Heart left ventricle (tissue), 16 donors: ENCODE measurements around the gene NTF3. TPM values are rescaled to one million over a fixed set of nuclear protein-coding genes. Genes with fewer than 3 reads are reported as not detected.

Source experiments
- ATAC-seq, 4 donors: fragments of 200-7000 bp; cut with Tn5 transposase; one replicate each; pipeline ENCODE4 v1.9.1; 2020 to 2022; ENCODE audit warnings: moderate library complexity in 4 of 4, mild to moderate bottlenecking in 3 of 4, moderate number of reproducible peaks in 1 of 4
- DNase-seq, 5 donors: peaks; one replicate each; pipeline ENCODE4 v3.0.0-alpha.2; 2020
- H3K27ac ChIP-seq, 12 donors: fragments of 200-600 bp; sonication (generic) in 4 of 12; one replicate each; pipeline versions ENCODE4 v1.5.0 to v1.8.0; 2016 to 2022; ENCODE audit warnings: mild to moderate bottlenecking in 2 of 12
- H3K27me3 ChIP-seq, 9 donors: fragments of 200-600 bp; sonication (generic) in 2 of 9; one replicate each; pipeline versions ENCODE4 v1.5.1 to v1.8.0; 2016 to 2022; ENCODE audit warnings: mild to moderate bottlenecking in 3 of 9
- H3K36me3 ChIP-seq, 9 donors: fragments of 200-600 bp; sonication (generic) in 2 of 9; one replicate each; pipeline versions ENCODE4 v1.5.0 to v1.8.0; 2018 to 2022; ENCODE audit warnings: mild to moderate bottlenecking in 2 of 9
- H3K4me1 ChIP-seq, 12 donors: fragments of 200-600 bp; sonication (generic) in 4 of 12; one replicate each; pipeline versions ENCODE4 v1.5.0 to v1.8.0; 2016 to 2022; ENCODE audit warnings: mild to moderate bottlenecking in 3 of 12
- H3K4me3 ChIP-seq, 12 donors: fragments of 200-600 bp; sonication (generic) in 4 of 12; one replicate each; pipeline versions ENCODE4 v1.5.0 to v1.8.0; 2017 to 2022; ENCODE audit warnings: mild to moderate bottlenecking in 9 of 12, moderate library complexity in 4 of 12
- H3K9me3 ChIP-seq, 12 donors: fragments of 200-600 bp; sonication (generic) in 4 of 12; one replicate each; pipeline versions ENCODE4 v1.5.0 to v1.8.0; 2016 to 2022; ENCODE audit warnings: mild to moderate bottlenecking in 1 of 12
- POLR2A ChIP-seq, 2 donors: fragments of 450-650 bp; IDR thresholded peaks; one replicate each; pipeline ENCODE4 v1.6.1; 2017; ENCODE audit warnings: antibody characterized with exemption in 2 of 2, mild to moderate bottlenecking in 2 of 2, moderate library complexity in 2 of 2
- WGBS, 4 donors: extraction: QIAGEN DNeasy Blood & Tissue Kit in 2 of 4; methylation state at CpG; one replicate each; pipeline versions ENCODE4 v1.1.5 to v1.1.7; 2013 to 2018; 5-methylcytosine and 5-hydroxymethylcytosine counted together
- intact Hi-C, 10 donors: fragments of 100-400 bp; cut with DNase I; formaldehyde crosslinking; loops; one replicate each; pipeline versions ENCODE4 v1.11.1 to v1.14.2; 2022
- polyA plus RNA-seq, 2 donors: library from polyadenylated mRNA; stranded (reverse); fragments of 200-250 nt; gene quantifications; one replicate each; pipeline ENCODE4 v1.2.3, GENCODE V29; 2013
- total RNA-seq, 9 donors: library from RNA; depleted of rRNA in 2 of 9; stranded (reverse); fragments of >200 nt in 2 of 9; fragmentation: NEBNext Ultra II Directional in 3 of 9; extraction: Animal tissue kit (Norgen Biotek cat#: 25700) in 3 of 9; gene quantifications; one replicate each; pipeline versions ENCODE4 v1.1.0 to v1.2.4, GENCODE V29; 2016 to 2023
- TF ChIP-seq, protein P1 (sequence below), 12 donors: fragments of 200-600 bp; sonication (generic) in 4 of 12; IDR thresholded peaks; one replicate each; pipeline versions ENCODE4 v1.5.0 to v1.8.0; 2018 to 2022; ENCODE audit warnings: antibody characterized with exemption in 12 of 12, mild to moderate bottlenecking in 5 of 12
- donor health status: ischemic (EF 13 %, LVEDD 7.1; RV severe dilation, severe dysfunction).
- donor health status: healthy with polysubstance abuse.
- donor health status: DM: no; HTN: yes; CAD: no.
- donor health status: DM: no; HTN: no; CAD: no.
- donor health status: ischemic (EF 25% LVEDD 6.9; RV normal size, moderate dysfunction).
- donor health status: ischemic (EF 25% LVEDD 5.7; RV mildly dilated, moderate dysfunction).
- donor health status: healthy.
- donor health status: DM: yes; HTN: yes; CAD: no.
- donor health status: ischemic (EF 35%, LVEDD 5.7; RV mildly dilated, moderate dysfunction).
- donor health status: nonischemic (EF 11% LVEDD 7.7; RV severe dilation, severe dysfunction).
- donor health status: DM: yes; HTN: yes; CAD: no.
- donor health status: PGD.
- donor health status: ischemic (EF 29% LVEDD 5.4; RV normal size, mild dysfunction).
- donor health status: nonischemic (EF 23%, LVEDD 6.1; RV moderate dilation, normal function).

The NTF3 gene
- total and polyA plus RNA-seq, 11 donors, result 0.26 to 1.7 (median 0.63) TPM

DNA sequence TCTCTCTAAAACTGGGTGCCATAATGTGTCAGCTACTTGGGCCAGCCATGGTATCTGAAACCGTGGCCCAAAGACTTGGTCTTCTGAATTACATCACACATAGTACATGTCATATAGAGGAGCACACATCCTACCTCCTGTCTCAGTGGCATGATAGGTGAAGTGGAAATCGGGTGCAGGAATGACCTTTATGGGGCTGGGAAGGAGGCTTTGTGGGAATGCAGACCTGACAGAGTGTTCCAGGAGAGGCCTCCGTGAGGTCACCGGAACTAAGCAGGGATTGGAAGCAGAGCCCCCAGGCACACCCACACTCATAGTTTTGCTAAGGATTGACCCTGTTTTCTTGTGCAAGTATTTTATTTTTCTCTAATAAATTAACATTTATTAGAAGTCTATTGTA, 82.6 kb downstream of the NTF3 start:
- no peaks in the 10 kb centered on the region for H3K36me3 ChIP-seq
- intact Hi-C loops, result loop anchor here in 2 of 10 donors (5.0 to 10.0 kb wide), 2 partner anchors 87 to 90 kb away; no protein-coding TSS in a partner anchor
- DNase-seq, result no peak
- no peak for TF ChIP-seq POLR2A (IDR thresholded peaks at IDR 0.05)
- TF ChIP-seq, protein P1, sequence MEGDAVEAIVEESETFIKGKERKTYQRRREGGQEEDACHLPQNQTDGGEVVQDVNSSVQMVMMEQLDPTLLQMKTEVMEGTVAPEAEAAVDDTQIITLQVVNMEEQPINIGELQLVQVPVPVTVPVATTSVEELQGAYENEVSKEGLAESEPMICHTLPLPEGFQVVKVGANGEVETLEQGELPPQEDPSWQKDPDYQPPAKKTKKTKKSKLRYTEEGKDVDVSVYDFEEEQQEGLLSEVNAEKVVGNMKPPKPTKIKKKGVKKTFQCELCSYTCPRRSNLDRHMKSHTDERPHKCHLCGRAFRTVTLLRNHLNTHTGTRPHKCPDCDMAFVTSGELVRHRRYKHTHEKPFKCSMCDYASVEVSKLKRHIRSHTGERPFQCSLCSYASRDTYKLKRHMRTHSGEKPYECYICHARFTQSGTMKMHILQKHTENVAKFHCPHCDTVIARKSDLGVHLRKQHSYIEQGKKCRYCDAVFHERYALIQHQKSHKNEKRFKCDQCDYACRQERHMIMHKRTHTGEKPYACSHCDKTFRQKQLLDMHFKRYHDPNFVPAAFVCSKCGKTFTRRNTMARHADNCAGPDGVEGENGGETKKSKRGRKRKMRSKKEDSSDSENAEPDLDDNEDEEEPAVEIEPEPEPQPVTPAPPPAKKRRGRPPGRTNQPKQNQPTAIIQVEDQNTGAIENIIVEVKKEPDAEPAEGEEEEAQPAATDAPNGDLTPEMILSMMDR (IDR thresholded peaks at IDR 0.05), result no peak
- H3K4me3 ChIP-seq, result no peak overlapping the region
- no peak for ATAC-seq
- H3K9me3 ChIP-seq, result no peaks in the 10 kb centered on the region
- H3K27me3 ChIP-seq, result peaks cover 0 to 8% (median 0%) of the 10 kb centered on the region in 9 donors
- no peak overlapping the region for H3K27ac ChIP-seq
- 93 to 95% (median 94%) methylated on average over 4 of the region's 4 CpGs for WGBS, 4 donors
- peaks cover 0 to 16% (median 6%) of the 10 kb centered on the region in 12 donors for H3K4me1 ChIP-seq

DNA sequence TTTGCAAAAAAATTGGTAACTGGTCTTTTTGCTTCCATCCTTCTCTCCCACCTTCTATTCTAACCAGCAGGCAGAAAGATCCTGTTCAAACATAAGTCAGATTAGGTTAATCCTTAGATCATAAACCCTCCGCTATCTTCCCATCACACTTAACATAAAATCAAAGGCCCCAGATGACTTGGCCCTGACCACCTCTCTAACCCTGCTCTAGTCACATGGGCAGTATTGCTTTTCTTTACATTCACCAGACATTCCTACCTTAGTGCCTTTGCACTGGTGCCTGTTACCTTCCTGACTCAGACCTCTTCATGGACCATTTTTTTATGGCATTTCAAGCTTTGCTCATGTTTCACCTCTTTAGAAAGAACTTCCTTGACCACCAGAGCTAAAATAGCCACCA, 83.5 kb downstream of the NTF3 start:
- ATAC-seq, result no peak
- Histone ChIP-seq H3K9me3 (no peaks in the 10 kb centered on the region), H3K4me3 (no peak overlapping the region), H3K27me3 (peaks cover 0 to 8% (median 0%) of the 10 kb centered on the region in 9 donors), H3K36me3 (no peaks in the 10 kb centered on the region), H3K4me1 (peaks cover 0 to 12% (median 3%) of the 10 kb centered on the region in 12 donors), H3K27ac (no peak overlapping the region)
- WGBS, 4 donors, result 95 to 100% (median 96%) methylated on average over 1 of the region's 1 CpG
- intact Hi-C loops, result loop anchor here in 1 of 10 donors (10.0 kb wide), 1 partner anchor 91 kb away; no protein-coding TSS in a partner anchor
- DNase-seq, result no peak
- no peak for TF ChIP-seq POLR2A (IDR thresholded peaks at IDR 0.05)
- TF ChIP-seq, protein P1 (IDR thresholded peaks at IDR 0.05), result no peak

DNA sequence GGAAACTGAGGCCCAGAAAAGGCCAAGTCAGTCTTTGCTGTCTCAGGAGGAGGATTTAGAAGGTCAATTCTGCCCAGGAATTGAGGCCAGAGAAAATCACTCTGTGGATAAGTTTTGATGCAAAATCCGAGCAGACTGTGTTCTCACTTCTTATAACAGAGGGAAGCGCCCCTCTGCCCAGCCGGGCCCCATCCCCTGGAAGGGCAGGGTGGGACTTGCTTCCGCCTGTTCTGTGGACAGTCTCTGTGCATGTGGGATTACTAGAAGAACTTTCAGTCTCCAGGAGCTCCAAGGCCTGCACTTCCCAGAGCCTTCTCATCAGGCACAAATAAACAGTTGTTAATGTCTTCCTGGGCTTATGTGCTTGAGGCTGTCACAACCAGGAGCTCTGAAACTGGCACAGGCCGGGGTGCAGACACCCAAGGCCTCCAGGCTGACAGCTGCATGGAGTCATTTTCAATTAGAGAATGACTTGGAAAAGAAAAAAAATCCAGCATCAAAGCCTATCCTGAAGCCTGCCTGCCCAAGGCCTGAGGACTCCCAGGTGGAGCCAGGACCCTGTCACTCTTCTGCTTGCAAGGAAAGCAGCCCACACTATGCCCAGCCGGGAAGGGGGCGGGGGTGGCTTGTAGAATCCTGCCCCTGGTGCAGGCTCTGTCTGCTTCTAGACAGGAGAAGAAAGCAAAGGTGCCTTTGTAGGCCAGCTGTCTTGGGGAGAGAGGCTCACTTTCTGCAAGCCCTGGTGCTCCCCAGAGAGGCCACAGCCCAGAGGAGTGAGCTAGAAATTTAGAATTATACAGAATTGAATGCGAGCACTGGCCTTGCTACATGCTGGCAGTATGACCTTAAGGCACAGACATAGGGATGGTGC, 84.7 kb downstream of the NTF3 start:
- no peaks in the 10 kb centered on the region for H3K36me3 ChIP-seq
- no peak overlapping the region for H3K4me3 ChIP-seq
- no peak for DNase-seq
- TF ChIP-seq POLR2A (IDR thresholded peaks at IDR 0.05), result no peak
- TF ChIP-seq, protein P1 (IDR thresholded peaks at IDR 0.05), result no peak
- H3K27me3 ChIP-seq, result peaks cover 0 to 8% (median 0%) of the 10 kb centered on the region in 9 donors
- peaks cover 0 to 5% (median 0%) of the 10 kb centered on the region in 12 donors for H3K4me1 ChIP-seq
- no peaks in the 10 kb centered on the region for H3K9me3 ChIP-seq
- no peak overlapping the region for H3K27ac ChIP-seq
- intact Hi-C loops, result loop anchor here in 1 of 10 donors (10.0 kb wide), 1 partner anchor 92 kb away; no protein-coding TSS in a partner anchor
- ATAC-seq, result no peak
- WGBS, 4 donors, result 90 to 96% (median 95%) methylated on average over 6 to 8 of the region's 8 CpGs

DNA sequence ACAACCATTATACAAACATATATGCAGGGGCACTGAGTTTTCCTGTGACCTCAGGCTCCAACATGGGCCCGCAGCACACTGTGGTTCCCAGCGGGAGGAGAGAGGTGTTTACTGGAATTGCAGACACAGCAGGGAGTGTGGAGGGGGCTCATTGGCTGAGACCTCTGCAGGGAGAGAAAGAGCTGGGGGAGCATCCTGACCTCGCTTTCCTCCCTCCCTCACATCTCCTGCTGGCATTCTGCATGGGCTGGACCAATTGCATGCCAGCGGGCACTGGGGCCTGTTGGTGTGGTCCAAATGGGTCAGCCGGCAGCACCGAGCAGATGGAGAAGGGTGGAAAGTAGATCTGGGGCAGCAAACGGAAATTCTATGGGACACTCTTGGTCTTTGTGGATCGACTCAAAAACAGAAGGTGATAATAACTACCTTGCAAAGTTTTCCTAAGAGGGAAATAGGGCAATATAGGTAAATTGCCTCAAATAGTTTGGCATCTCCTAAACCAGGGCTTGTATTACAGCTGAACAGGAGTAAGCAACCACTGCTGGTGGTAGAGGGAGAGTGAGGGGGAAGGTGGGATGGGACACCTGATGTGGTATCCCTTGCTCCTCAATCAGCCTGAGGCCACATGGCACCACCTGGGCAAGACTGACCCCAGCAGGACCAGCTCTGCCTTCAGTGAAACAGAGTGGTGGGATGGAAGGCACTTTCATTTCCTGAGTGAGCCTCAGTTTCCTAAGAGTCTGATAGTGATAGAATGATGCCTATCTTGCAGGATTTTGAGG, 86.9 kb downstream of the NTF3 start:
- H3K36me3 ChIP-seq, result no peaks in the 10 kb centered on the region
- intact Hi-C loops, result loop anchor here in 1 of 10 donors (10.0 kb wide), 1 partner anchor 94 kb away; no protein-coding TSS in a partner anchor
- DNase-seq (no peak), ATAC-seq (no peak)
- H3K4me3 ChIP-seq, result no peak overlapping the region
- WGBS, 4 donors, result 91 to 94% (median 93%) methylated on average over 8 of the region's 8 CpGs
- no peak for TF ChIP-seq POLR2A (IDR thresholded peaks at IDR 0.05)
- TF ChIP-seq, protein P1 (IDR thresholded peaks at IDR 0.05), result no peak
- H3K9me3 ChIP-seq, result no peaks in the 10 kb centered on the region
- H3K27me3 ChIP-seq, result no peaks in the 10 kb centered on the region
- no peaks in the 10 kb centered on the region for H3K4me1 ChIP-seq
- no peak overlapping the region for H3K27ac ChIP-seq
